ENCODE results near the gene SCRN1. TPM values are rescaled to one million over a fixed set of nuclear protein-coding genes. Genes with fewer than 3 reads are reported as not detected.

The SCRN1 gene
- total and polyA plus RNA-seq, 3 experiments from 2014 or later = 3.5 to 13.9 (median 4.3) TPM

GRCh38 chr7:30028749-30029635, 39.4 kb upstream of the SCRN1 start:
- Histone ChIP-seq H3K4me1 (ENCODE audit: insufficient read depth, low read length) (peaks cover 25% of the 10 kb centered on the region), H3K4me3 (ENCODE audit: low read length) (peak overlapping the region; percentile 92), H3K36me3 (ENCODE audit: insufficient read depth, low read length) (no peaks in the 10 kb centered on the region), H3K27ac (ENCODE audit: low read depth, low read length) (peak overlapping the region; percentile 72), H3K9me3 (ENCODE audit: low read length) (no peaks in the 10 kb centered on the region), H3K27me3 (ENCODE audit: insufficient read depth, low read length, poor library complexity, severe bottlenecking) (no peaks in the 10 kb centered on the region)
- no peaks in the 10 kb centered on the region for H3K27me3 Mint-ChIP-seq
- peak in 4 of 5 donors; percentile 23 to 53 (median 39) for DNase-seq
- H3K4me1 Mint-ChIP-seq = peaks cover 27 to 37% (median 37%) of the 10 kb centered on the region in 3 donors
- peak overlapping the region in 5 of 8 donors; percentile 83 to 92 (median 89) for H3K27ac Mint-ChIP-seq
- ChIA-PET POLR2A (interaction anchor here (0.9 kb wide), 1 partner anchor 41 kb away, joined by 4 read pairs; no protein-coding TSS in a partner anchor), CTCF (interaction anchor here (1.3 to 1.8 kb wide), 4 partner anchors 10 to 33 kb away, joined by 3 to 7 read pairs (median 4); no protein-coding TSS in a partner anchor)
- peaks cover 0 to 22% (median 2%) of the 10 kb centered on the region in 3 donors for H3K36me3 Mint-ChIP-seq
- H3K9me3 Mint-ChIP-seq = no peaks in the 10 kb centered on the region
- no peak overlapping the region for H3K4me3 Mint-ChIP-seq

GRCh38 chr7:30028216-30028748, 38.7 kb upstream of the SCRN1 start, which contains the start of gene PLEKHA8:
Gene PLEKHA8 (plus strand): TSS chr7:30028412. CDS start chr7:30028763, 351 bp downstream.
- peak within 1 kb of the TSS; percentile 72 for H3K27ac ChIP-seq (ENCODE audit: low read depth, low read length)
- POLR2A ChIA-PET = interaction anchor here (0.7 kb wide), 1 partner anchor 318 kb away, joined by 3 read pairs; no protein-coding TSS in a partner anchor
- peak within 1 kb of the TSS in 3 of 7 donors; percentile 95 to 99 (median 96) for H3K4me3 Mint-ChIP-seq
- CTCF ChIA-PET = interaction anchor here (1.3 to 1.8 kb wide), 3 partner anchors 25 to 34 kb away, joined by 3 to 7 read pairs (median 4); no protein-coding TSS in a partner anchor
- no peaks in the 10 kb centered on the region for H3K27me3 Mint-ChIP-seq
- H3K4me1 Mint-ChIP-seq = peaks cover 29 to 44% (median 44%) of the 10 kb centered on the region in 3 donors
- no peaks in the 10 kb centered on the region for H3K36me3 ChIP-seq (ENCODE audit: insufficient read depth, low read length)
- no peaks in the 10 kb centered on the region for H3K27me3 ChIP-seq (ENCODE audit: insufficient read depth, low read length, poor library complexity, severe bottlenecking)
- peak within 1 kb of the TSS; percentile 92 for H3K4me3 ChIP-seq (ENCODE audit: low read length)
- no peaks in the 10 kb centered on the region for H3K9me3 Mint-ChIP-seq
- peak within 1 kb of the TSS; percentile 88 to 97 (median 92) for H3K27ac Mint-ChIP-seq
- no peaks in the 10 kb centered on the region for H3K9me3 ChIP-seq (ENCODE audit: low read length)
- peaks cover 0 to 22% (median 0%) of the 10 kb centered on the region in 3 donors for H3K36me3 Mint-ChIP-seq
- DNase-seq = peak; percentile 79 to 91 (median 87)
- peaks cover 25% of the 10 kb centered on the region for H3K4me1 ChIP-seq (ENCODE audit: insufficient read depth, low read length)

- no peaks in the 10 kb centered on the region for H3K9me3 Mint-ChIP-seq
- Histone ChIP-seq H3K27ac (ENCODE audit: low read depth, low read length) (peak overlapping the region; percentile 72), H3K9me3 (ENCODE audit: low read length) (no peaks in the 10 kb centered on the region), H3K36me3 (ENCODE audit: insufficient read depth, low read length) (no peaks in the 10 kb centered on the region), H3K4me1 (ENCODE audit: insufficient read depth, low read length) (peaks cover 25% of the 10 kb centered on the region), H3K27me3 (ENCODE audit: insufficient read depth, low read length, poor library complexity, severe bottlenecking) (no peaks in the 10 kb centered on the region), H3K4me3 (ENCODE audit: low read length) (peak overlapping the region; percentile 92)
- CTCF ChIA-PET = interaction anchor here (1.8 kb wide), 1 partner anchor 34 kb away, joined by 7 read pairs; no protein-coding TSS in a partner anchor
- H3K27me3 Mint-ChIP-seq = no peaks in the 10 kb centered on the region
- H3K4me3 Mint-ChIP-seq = peak overlapping the region in 3 of 7 donors; percentile 95 to 99 (median 96)
- DNase-seq = no peak
- peaks cover 32 to 48% (median 47%) of the 10 kb centered on the region in 3 donors for H3K4me1 Mint-ChIP-seq
- H3K36me3 Mint-ChIP-seq = peaks cover 0 to 22% (median 0%) of the 10 kb centered on the region in 3 donors
- H3K27ac Mint-ChIP-seq = peak overlapping the region; percentile 78 to 97 (median 92)
- POLR2A ChIA-PET = interaction anchor here (0.7 to 1.8 kb wide), 2 partner anchors 108 to 318 kb away, joined by 3 to 7 read pairs; partner anchors contain the start of gene MTURN
Measured at GRCh38 chr7:30027740-30028215, 38.2 kb upstream of the SCRN1 start.

- ChIA-PET POLR2A (interaction anchor here (1.8 kb wide), 1 partner anchor 108 kb away, joined by 7 read pairs; the partner anchor contains the start of gene MTURN), CTCF (interaction anchor here (1.8 kb wide), 1 partner anchor 35 kb away, joined by 7 read pairs; no protein-coding TSS in a partner anchor)
- peak; percentile 1 to 62 (median 45) for DNase-seq
- Histone ChIP-seq H3K27me3 (ENCODE audit: insufficient read depth, low read length, poor library complexity, severe bottlenecking) (no peaks in the 10 kb centered on the region), H3K4me3 (ENCODE audit: low read length) (peak overlapping the region; percentile 92), H3K36me3 (ENCODE audit: insufficient read depth, low read length) (no peaks in the 10 kb centered on the region), H3K9me3 (ENCODE audit: low read length) (no peaks in the 10 kb centered on the region), H3K27ac (ENCODE audit: low read depth, low read length) (peak overlapping the region; percentile 72), H3K4me1 (ENCODE audit: insufficient read depth, low read length) (peaks cover 25% of the 10 kb centered on the region)
- Mint-ChIP-seq H3K27ac (peak overlapping the region; percentile 78 to 97 (median 92)), H3K36me3 (peaks cover 0 to 22% (median 0%) of the 10 kb centered on the region in 3 donors), H3K9me3 (no peaks in the 10 kb centered on the region), H3K4me1 (peaks cover 31 to 44% (median 42%) of the 10 kb centered on the region in 3 donors), H3K4me3 (peak overlapping the region in 3 of 7 donors; percentile 95 to 99 (median 96)), H3K27me3 (no peaks in the 10 kb centered on the region)
Measured at GRCh38 chr7:30027065-30027456, 37.5 kb upstream of the SCRN1 start.

GRCh38 chr7:30026229-30027064, 36.8 kb upstream of the SCRN1 start, which contains the start of gene FKBP14:
Gene FKBP14 (minus strand): TSS chr7:30026702. CDS start chr7:30026508, 194 bp downstream.
- H3K27me3 ChIP-seq (ENCODE audit: insufficient read depth, low read length, poor library complexity, severe bottlenecking) = no peaks in the 10 kb centered on the region
- Mint-ChIP-seq H3K9me3 (no peaks in the 10 kb centered on the region), H3K36me3 (peaks cover 0 to 22% (median 0%) of the 10 kb centered on the region in 3 donors), H3K4me1 (peaks cover 31 to 44% (median 42%) of the 10 kb centered on the region in 3 donors), H3K27me3 (no peaks in the 10 kb centered on the region), H3K27ac (peak within 1 kb of the TSS; percentile 78 to 97 (median 92)), H3K4me3 (peak within 1 kb of the TSS in 3 of 7 donors; percentile 95 to 99 (median 96))
- CTCF ChIA-PET = no interaction called here
- no peaks in the 10 kb centered on the region for H3K9me3 ChIP-seq (ENCODE audit: low read length)
- POLR2A ChIA-PET = interaction anchor here (1.8 kb wide), 1 partner anchor 109 kb away, joined by 7 read pairs; the partner anchor contains the start of gene MTURN
- peak within 1 kb of the TSS; percentile 72 for H3K27ac ChIP-seq (ENCODE audit: low read depth, low read length)
- peak; percentile 84 to 94 (median 89) for DNase-seq
- peak within 1 kb of the TSS; percentile 92 for H3K4me3 ChIP-seq (ENCODE audit: low read length)
- H3K4me1 ChIP-seq (ENCODE audit: insufficient read depth, low read length) = peaks cover 25% of the 10 kb centered on the region
- no peaks in the 10 kb centered on the region for H3K36me3 ChIP-seq (ENCODE audit: insufficient read depth, low read length)

- Histone ChIP-seq H3K27ac (ENCODE audit: low read depth, low read length) (no peak overlapping the region), H3K4me1 (ENCODE audit: insufficient read depth, low read length) (peaks cover 13% of the 10 kb centered on the region), H3K27me3 (ENCODE audit: insufficient read depth, low read length, poor library complexity, severe bottlenecking) (no peaks in the 10 kb centered on the region), H3K9me3 (ENCODE audit: low read length) (no peaks in the 10 kb centered on the region), H3K36me3 (ENCODE audit: insufficient read depth, low read length) (no peaks in the 10 kb centered on the region), H3K4me3 (ENCODE audit: low read length) (no peak overlapping the region)
- peaks cover 31 to 53% (median 52%) of the 10 kb centered on the region in 3 donors for H3K4me1 Mint-ChIP-seq
- peak overlapping the region in 3 of 7 donors; percentile 3 to 6 (median 3) for H3K4me3 Mint-ChIP-seq
- ChIA-PET CTCF (no interaction called here), POLR2A (no interaction called here)
- no peak for DNase-seq
- peaks cover 0 to 18% (median 0%) of the 10 kb centered on the region in 3 donors for H3K36me3 Mint-ChIP-seq
- peak overlapping the region in 1 of 8 donors; percentile 11 for H3K27ac Mint-ChIP-seq
- no peaks in the 10 kb centered on the region for H3K9me3 Mint-ChIP-seq
- no peaks in the 10 kb centered on the region for H3K27me3 Mint-ChIP-seq
Measured at GRCh38 chr7:30023524-30023923, 33.9 kb upstream of the SCRN1 start.

DNA sequence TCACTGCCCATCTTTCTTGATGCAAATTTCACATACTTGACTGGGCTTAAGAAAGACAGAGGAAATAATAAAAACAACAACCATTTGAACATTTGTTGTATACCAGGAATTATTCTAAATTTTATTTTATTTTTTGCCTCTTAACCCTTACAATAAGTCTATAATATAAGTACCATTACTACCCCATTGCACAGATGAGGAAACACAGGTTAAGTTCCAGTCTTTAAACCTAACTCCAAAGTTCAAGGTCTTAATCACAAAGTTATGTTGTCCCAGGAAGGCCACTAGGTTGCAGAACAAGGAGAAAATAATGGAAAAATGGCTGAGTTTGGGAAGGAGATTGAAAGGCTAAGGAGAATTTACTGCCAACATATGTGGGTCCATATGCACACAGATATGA, 33.4 kb upstream of the SCRN1 start:
- peaks cover 31 to 53% (median 51%) of the 10 kb centered on the region in 3 donors for H3K4me1 Mint-ChIP-seq
- H3K4me3 Mint-ChIP-seq = peak overlapping the region in 2 of 7 donors; percentile 3
- no peak overlapping the region for H3K27ac Mint-ChIP-seq
- CTCF ChIA-PET = no interaction called here
- Histone ChIP-seq H3K9me3 (ENCODE audit: low read length) (no peaks in the 10 kb centered on the region), H3K4me3 (ENCODE audit: low read length) (no peak overlapping the region), H3K27me3 (ENCODE audit: insufficient read depth, low read length, poor library complexity, severe bottlenecking) (no peaks in the 10 kb centered on the region), H3K27ac (ENCODE audit: low read depth, low read length) (no peak overlapping the region), H3K36me3 (ENCODE audit: insufficient read depth, low read length) (no peaks in the 10 kb centered on the region), H3K4me1 (ENCODE audit: insufficient read depth, low read length) (peaks cover 13% of the 10 kb centered on the region)
- no peaks in the 10 kb centered on the region for H3K9me3 Mint-ChIP-seq
- POLR2A ChIA-PET = no interaction called here
- no peaks in the 10 kb centered on the region for H3K27me3 Mint-ChIP-seq
- DNase-seq = no peak
- H3K36me3 Mint-ChIP-seq = peaks cover 0 to 21% (median 0%) of the 10 kb centered on the region in 3 donors
